ENCODE measurements around the gene MPPED1. TPM values are rescaled to one million over a fixed set of nuclear protein-coding genes. Genes with fewer than 3 reads are reported as not detected.

The MPPED1 gene
- total and polyA plus RNA-seq, 2 donors (not counting 3 experiments of a cell fraction or from before 2014, with no cell fraction given) = not detected

GRCh38 chr22:43389227-43389836 is 22.5 kb upstream of the MPPED1 start:
- ChIA-PET CTCF (interaction anchor here (1.1 to 1.8 kb wide), 5 partner anchors 11 to 1236 kb away, joined by 3 to 6 read pairs (median 4); no protein-coding TSS in a partner anchor), POLR2A (no interaction called here)
- H3K4me3 ChIP-seq (replicated peaks in 1 of 3; ENCODE audit: insufficient read depth in 1 of 3, low read depth in 1 of 3, low read length in 3 of 3) = no peak overlapping the region
- dilution Hi-C loops (cut with MboI; ENCODE audit: extremely low pct_ligation_motif_present, low sequenced_read_pairs) = no loop called here
- intact Hi-C loops (cut with micrococcal nuclease) = loop anchor here (2.0 to 5.0 kb wide), 2 partner anchors 42 to 495 kb away; no protein-coding TSS in a partner anchor
- H3K9me1 ChIP-seq (replicated peaks; ENCODE audit: control insufficient read depth, extremely low read depth, insufficient read depth, low read length) = no peaks in the 10 kb centered on the region
- FAIRE-seq (no peak), DNase-seq (ENCODE audit: low read depth, low spot score) (no peak)
- H4K20me1 ChIP-seq (replicated peaks; ENCODE audit: control insufficient read depth, extremely low read depth, insufficient read depth, low read length) = no peaks in the 10 kb centered on the region
- H3K27me3 ChIP-seq (ENCODE audit: control insufficient read depth in 2 of 2, insufficient read depth in 2 of 2, low read length in 2 of 2) = peaks cover 0 to 10% of the 10 kb centered on the region in 2 experiments
- BruUV-seq (replicated peaks) = no TSS peak
- H3K79me2 ChIP-seq (ENCODE audit: control insufficient read depth, insufficient read depth, low read length) = no peaks in the 10 kb centered on the region
- no peak for TF ChIP-seq FOS (IDR thresholded peaks at IDR 0.05; ENCODE audit: borderline replicate concordance, insufficient read depth, low read length)
- no peak for TF ChIP-seq CTCF (IDR thresholded peaks at IDR 0.05; ENCODE audit: extremely low read depth in 1 of 2, insufficient read depth in 1 of 2, low read depth in 1 of 2, low read length in 2 of 2)
- H3K27ac ChIP-seq (ENCODE audit: insufficient read depth, low read depth, low read length) = no peak overlapping the region
- no peak overlapping the region for H2AFZ ChIP-seq (ENCODE audit: low read depth, low read length)
- no peak overlapping the region for H3K4me2 ChIP-seq (ENCODE audit: insufficient read depth, low read length)
- no peaks in the 10 kb centered on the region for H3K9me3 ChIP-seq (replicated peaks; ENCODE audit: control insufficient read depth, insufficient read depth, low read length)
- no peaks in the 10 kb centered on the region for H3K4me1 ChIP-seq (ENCODE audit: control insufficient read depth, extremely low read depth, insufficient read depth, low read length)
- no peak overlapping the region for H3K9ac ChIP-seq (replicated peaks; ENCODE audit: extremely low read depth, insufficient read depth, low read length)
- H3K36me3 ChIP-seq (ENCODE audit: control insufficient read depth in 2 of 2, extremely low read depth in 1 of 2, insufficient read depth in 2 of 2, low read length in 2 of 2) = no peaks in the 10 kb centered on the region

- no peaks in the 10 kb centered on the region for H3K4me1 ChIP-seq (ENCODE audit: control insufficient read depth, extremely low read depth, insufficient read depth, low read length)
- H3K9me3 ChIP-seq (replicated peaks; ENCODE audit: control insufficient read depth, insufficient read depth, low read length) = no peaks in the 10 kb centered on the region
- H4K20me1 ChIP-seq (replicated peaks; ENCODE audit: control insufficient read depth, extremely low read depth, insufficient read depth, low read length) = no peaks in the 10 kb centered on the region
- no peak overlapping the region for H2AFZ ChIP-seq (ENCODE audit: low read depth, low read length)
- H3K9ac ChIP-seq (replicated peaks; ENCODE audit: extremely low read depth, insufficient read depth, low read length) = no peak overlapping the region
- no peak for TF ChIP-seq MYC (IDR thresholded peaks at IDR 0.05; ENCODE audit: low read depth, low read length)
- TF ChIP-seq CTCF (IDR thresholded peaks at IDR 0.05; ENCODE audit: extremely low read depth in 1 of 2, insufficient read depth in 1 of 2, low read depth in 1 of 2, low read length in 2 of 2) = no peak
- TF ChIP-seq POLR2AphosphoS5 (IDR thresholded peaks at IDR 0.05; ENCODE audit: insufficient read depth, low read depth, low read length) = no peak
- TF ChIP-seq POLR2A (IDR thresholded peaks at IDR 0.05; ENCODE audit: low read depth, low read length) = no peak
- TF ChIP-seq EZH2 (IDR thresholded peaks at IDR 0.05; ENCODE audit: borderline replicate concordance, low read depth, low read length, severe bottlenecking) = no peak
- no peak for TF ChIP-seq MAX (IDR thresholded peaks at IDR 0.05; ENCODE audit: insufficient read depth, insufficient read length)
- no peak for TF ChIP-seq GATA2 (IDR thresholded peaks at IDR 0.05; ENCODE audit: insufficient read depth, insufficient read length, low read depth, low read length)
- TF ChIP-seq JUN (IDR thresholded peaks at IDR 0.05; ENCODE audit: borderline replicate concordance, insufficient read depth, insufficient read length, low read depth) = no peak
- no peak for TF ChIP-seq FOS (IDR thresholded peaks at IDR 0.05; ENCODE audit: borderline replicate concordance, insufficient read depth, low read length)
- FAIRE-seq = no peak
- H3K36me3 ChIP-seq (ENCODE audit: control insufficient read depth in 2 of 2, extremely low read depth in 1 of 2, insufficient read depth in 2 of 2, low read length in 2 of 2) = no peaks in the 10 kb centered on the region
- no peak overlapping the region for H3K4me2 ChIP-seq (ENCODE audit: insufficient read depth, low read length)
- CTCF ChIA-PET = interaction anchor here (1.1 to 1.8 kb wide), 3 partner anchors 11 to 1235 kb away, joined by 3 to 6 read pairs (median 4); no protein-coding TSS in a partner anchor
- peaks cover 0 to 10% of the 10 kb centered on the region in 2 experiments for H3K27me3 ChIP-seq (ENCODE audit: control insufficient read depth in 2 of 2, insufficient read depth in 2 of 2, low read length in 2 of 2)
- no peak overlapping the region for H3K27ac ChIP-seq (ENCODE audit: insufficient read depth, low read depth, low read length)
- H3K9me1 ChIP-seq (replicated peaks; ENCODE audit: control insufficient read depth, extremely low read depth, insufficient read depth, low read length) = no peaks in the 10 kb centered on the region
- no peak for DNase-seq (ENCODE audit: low read depth, low spot score)
- H3K79me2 ChIP-seq (ENCODE audit: control insufficient read depth, insufficient read depth, low read length) = no peaks in the 10 kb centered on the region
- dilution Hi-C loops (cut with MboI; ENCODE audit: extremely low pct_ligation_motif_present, low sequenced_read_pairs) (no loop called here), intact Hi-C loops (cut with micrococcal nuclease) (no loop called here)
- BruUV-seq (replicated peaks) = no TSS peak
- H3K4me3 ChIP-seq (replicated peaks in 1 of 3; ENCODE audit: insufficient read depth in 1 of 3, low read depth in 1 of 3, low read length in 3 of 3) = no peak overlapping the region
- POLR2A ChIA-PET = no interaction called here
Measured at GRCh38 chr22:43390166-43390565, 21.6 kb upstream of the MPPED1 start.
